Suprapubic skin (tissue), 4 donors: ENCODE measurements around the gene MAPRE2. TPM values are rescaled to one million over a fixed set of nuclear protein-coding genes. Genes with fewer than 3 reads are reported as not detected.

Experiments used
- DNase-seq, 2 donors: peaks; one replicate each; pipeline ENCODE4 v3.0.0-alpha.2; 2019; ENCODE audit warnings: low spot score in 2 of 2
- H3K27ac ChIP-seq: fragments of 200-600 bp; sonication (generic); one replicate; pipeline ENCODE4 v1.5.1; 2019
- H3K27me3 ChIP-seq: fragments of 200-600 bp; sonication (generic); one replicate; pipeline ENCODE4 v1.5.1; 2019
- H3K36me3 ChIP-seq: fragments of 200-600 bp; sonication (generic); one replicate; pipeline ENCODE4 v1.5.1; 2019
- H3K4me1 ChIP-seq: fragments of 200-600 bp; sonication (generic); one replicate; pipeline ENCODE4 v1.5.1; 2019
- H3K4me3 ChIP-seq: fragments of 200-600 bp; sonication (generic); one replicate; pipeline ENCODE4 v1.5.1; 2019; ENCODE audit warnings: mild to moderate bottlenecking
- H3K9me3 ChIP-seq: fragments of 200-600 bp; sonication (generic); one replicate; pipeline ENCODE4 v1.5.1; 2019
- EP300 ChIP-seq: sonication (generic); formaldehyde crosslinking; IDR thresholded peaks from one replicate; pipeline ENCODE4 v1.6.1; 2017; ENCODE audit warnings: antibody characterized with exemption
- POLR2A ChIP-seq, 2 donors: fragments of 450-650 bp; IDR thresholded peaks; one replicate each; pipeline ENCODE4 v1.6.1; 2017; ENCODE audit warnings: antibody characterized with exemption in 2 of 2, mild to moderate bottlenecking in 2 of 2, moderate library complexity in 2 of 2
- POLR2AphosphoS5 ChIP-seq, 3 donors: sonication (generic); formaldehyde crosslinking; IDR thresholded peaks; one replicate each; pipeline ENCODE4 v1.6.1; 2017; ENCODE audit warnings: antibody characterized with exemption in 3 of 3
- WGBS: methylation state at CpG from one replicate; pipeline ENCODE4 v1.1.5; 2018; 5-methylcytosine and 5-hydroxymethylcytosine counted together
- total RNA-seq, 4 donors: library from RNA; depleted of rRNA; stranded (reverse); fragments of >200 nt; gene quantifications; one replicate each; pipeline ENCODE4 v1.1.0, GENCODE V29; 2016
- TF ChIP-seq, protein P1 (sequence below), 2 donors: fragments of 200-600 bp in 1 of 2; fragments of 450-650 bp in 1 of 2; sonication (generic) in 1 of 2; IDR thresholded peaks; one replicate each; pipeline ENCODE4 v1.5.1; 2016 to 2019; ENCODE audit warnings: antibody characterized with exemption in 2 of 2, mild to moderate bottlenecking in 1 of 2, moderate library complexity in 1 of 2

Gene MAPRE2
- total RNA-seq, 4 donors from 2014 or later = 29.9 to 51.2 (median 37.2) TPM

- WGBS = 71% methylated on average over 15 of the region's 15 CpGs
- H3K9me3 ChIP-seq = no peaks in the 10 kb centered on the region
- TF ChIP-seq, protein P1, sequence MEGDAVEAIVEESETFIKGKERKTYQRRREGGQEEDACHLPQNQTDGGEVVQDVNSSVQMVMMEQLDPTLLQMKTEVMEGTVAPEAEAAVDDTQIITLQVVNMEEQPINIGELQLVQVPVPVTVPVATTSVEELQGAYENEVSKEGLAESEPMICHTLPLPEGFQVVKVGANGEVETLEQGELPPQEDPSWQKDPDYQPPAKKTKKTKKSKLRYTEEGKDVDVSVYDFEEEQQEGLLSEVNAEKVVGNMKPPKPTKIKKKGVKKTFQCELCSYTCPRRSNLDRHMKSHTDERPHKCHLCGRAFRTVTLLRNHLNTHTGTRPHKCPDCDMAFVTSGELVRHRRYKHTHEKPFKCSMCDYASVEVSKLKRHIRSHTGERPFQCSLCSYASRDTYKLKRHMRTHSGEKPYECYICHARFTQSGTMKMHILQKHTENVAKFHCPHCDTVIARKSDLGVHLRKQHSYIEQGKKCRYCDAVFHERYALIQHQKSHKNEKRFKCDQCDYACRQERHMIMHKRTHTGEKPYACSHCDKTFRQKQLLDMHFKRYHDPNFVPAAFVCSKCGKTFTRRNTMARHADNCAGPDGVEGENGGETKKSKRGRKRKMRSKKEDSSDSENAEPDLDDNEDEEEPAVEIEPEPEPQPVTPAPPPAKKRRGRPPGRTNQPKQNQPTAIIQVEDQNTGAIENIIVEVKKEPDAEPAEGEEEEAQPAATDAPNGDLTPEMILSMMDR (IDR thresholded peaks at IDR 0.05) = no peak
- no peak for TF ChIP-seq POLR2AphosphoS5 (IDR thresholded peaks at IDR 0.05)
- TF ChIP-seq POLR2A (IDR thresholded peaks at IDR 0.05) = no peak
- no peak for TF ChIP-seq EP300
- no peak for DNase-seq
- no peak overlapping the region for H3K27ac ChIP-seq
- peaks cover 5% of the 10 kb centered on the region for H3K4me1 ChIP-seq
- peaks cover 6% of the 10 kb centered on the region for H3K36me3 ChIP-seq
- no peaks in the 10 kb centered on the region for H3K27me3 ChIP-seq
- H3K4me3 ChIP-seq = no peak overlapping the region
Measured at GRCh38 chr18:35122586-35123224, 81.5 kb downstream of the MAPRE2 start.

DNA sequence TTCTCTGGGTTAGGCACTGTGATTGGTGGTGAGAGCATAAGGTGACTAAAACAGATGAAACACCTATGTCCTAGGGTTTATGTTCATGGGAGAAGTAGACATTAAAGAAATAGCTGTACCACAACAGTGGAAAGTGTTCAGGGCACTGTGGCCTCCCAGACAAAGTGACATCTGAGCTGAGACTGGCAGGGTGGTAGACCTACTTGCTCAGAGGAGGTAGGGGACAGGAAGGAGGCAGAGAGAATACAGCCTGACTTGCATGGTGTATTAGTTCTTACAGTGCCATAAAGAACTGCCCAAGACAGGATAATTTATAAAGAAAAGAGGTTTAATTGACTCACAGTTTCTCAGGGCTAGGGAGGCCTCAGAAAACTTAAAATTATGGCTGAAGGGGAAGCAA, 82.6 kb downstream of the MAPRE2 start:
- Histone ChIP-seq H3K4me3 (no peak overlapping the region), H3K4me1 (peaks cover 5% of the 10 kb centered on the region), H3K36me3 (peaks cover 9% of the 10 kb centered on the region), H3K27ac (no peak overlapping the region), H3K9me3 (no peaks in the 10 kb centered on the region), H3K27me3 (no peaks in the 10 kb centered on the region)
- TF ChIP-seq POLR2A (IDR thresholded peaks at IDR 0.05) (no peak), POLR2AphosphoS5 (IDR thresholded peaks at IDR 0.05) (no peak), EP300 (no peak)
- TF ChIP-seq, protein P1 (IDR thresholded peaks at IDR 0.05) = no peak
- DNase-seq = no peak

GRCh38 chr18:35127201-35127600, 86.0 kb downstream of the MAPRE2 start:
- no peak for TF ChIP-seq POLR2AphosphoS5 (IDR thresholded peaks at IDR 0.05)
- no peak for TF ChIP-seq EP300
- no peak for TF ChIP-seq POLR2A (IDR thresholded peaks at IDR 0.05)
- TF ChIP-seq, protein P1 (IDR thresholded peaks at IDR 0.05) = no peak
- H3K9me3 ChIP-seq = no peaks in the 10 kb centered on the region

GRCh38 chr18:35128675-35129074, 87.5 kb downstream of the MAPRE2 start:
- Histone ChIP-seq H3K27ac (no peak overlapping the region), H3K9me3 (no peaks in the 10 kb centered on the region), H3K27me3 (no peaks in the 10 kb centered on the region), H3K36me3 (peaks cover 13% of the 10 kb centered on the region), H3K4me3 (no peak overlapping the region), H3K4me1 (no peaks in the 10 kb centered on the region)
- TF ChIP-seq EP300 (no peak), POLR2AphosphoS5 (IDR thresholded peaks at IDR 0.05) (no peak), POLR2A (IDR thresholded peaks at IDR 0.05) (no peak)
- TF ChIP-seq, protein P1 (IDR thresholded peaks at IDR 0.05) = no peak
- DNase-seq = no peak
- WGBS = 90% methylated on average over 7 of the region's 7 CpGs

More at GRCh38 chr18:35127201-35127600, 86.0 kb downstream of the MAPRE2 start:
- Histone ChIP-seq H3K36me3 (peaks cover 9% of the 10 kb centered on the region), H3K4me1 (no peaks in the 10 kb centered on the region), H3K4me3 (no peak overlapping the region), H3K27ac (no peak overlapping the region), H3K27me3 (no peaks in the 10 kb centered on the region)
- no peak for DNase-seq
- WGBS = 78% methylated on average over 4 of the region's 4 CpGs

DNA sequence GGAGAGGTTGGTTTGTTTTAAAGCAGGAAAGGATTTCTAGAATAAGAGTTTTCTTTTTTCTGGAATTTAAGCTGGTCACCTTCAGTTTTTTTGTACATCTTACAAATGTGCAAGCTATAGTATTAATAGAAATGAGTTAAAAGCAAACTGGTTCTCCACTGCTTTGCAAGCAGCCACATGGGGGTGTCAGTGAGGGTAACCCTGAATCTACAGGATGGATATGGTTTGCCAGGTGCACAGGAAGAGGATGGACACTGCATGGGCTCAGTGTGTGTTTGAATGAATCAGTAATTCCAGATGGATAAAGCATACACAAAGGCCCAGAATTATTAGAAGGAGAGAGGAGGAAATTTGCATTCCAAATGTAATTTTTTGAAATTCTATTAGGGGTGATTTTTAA, 89.0 kb downstream of the MAPRE2 start:
- Histone ChIP-seq H3K36me3 (peaks cover 27% of the 10 kb centered on the region), H3K9me3 (no peaks in the 10 kb centered on the region), H3K27me3 (no peaks in the 10 kb centered on the region), H3K27ac (no peak overlapping the region), H3K4me1 (no peaks in the 10 kb centered on the region), H3K4me3 (no peak overlapping the region)
- TF ChIP-seq POLR2A (IDR thresholded peaks at IDR 0.05) (no peak), POLR2AphosphoS5 (IDR thresholded peaks at IDR 0.05) (no peak), EP300 (no peak)
- TF ChIP-seq, protein P1 (IDR thresholded peaks at IDR 0.05) = no peak
- no peak for DNase-seq
